Measurements from ENCODE around the gene SLCO2B1. TPM values are rescaled to one million over a fixed set of nuclear protein-coding genes. Genes with fewer than 3 reads are reported as not detected.

Gene SLCO2B1
- total RNA-seq, 1 donor from 2014 or later = 0.18 TPM

DNA sequence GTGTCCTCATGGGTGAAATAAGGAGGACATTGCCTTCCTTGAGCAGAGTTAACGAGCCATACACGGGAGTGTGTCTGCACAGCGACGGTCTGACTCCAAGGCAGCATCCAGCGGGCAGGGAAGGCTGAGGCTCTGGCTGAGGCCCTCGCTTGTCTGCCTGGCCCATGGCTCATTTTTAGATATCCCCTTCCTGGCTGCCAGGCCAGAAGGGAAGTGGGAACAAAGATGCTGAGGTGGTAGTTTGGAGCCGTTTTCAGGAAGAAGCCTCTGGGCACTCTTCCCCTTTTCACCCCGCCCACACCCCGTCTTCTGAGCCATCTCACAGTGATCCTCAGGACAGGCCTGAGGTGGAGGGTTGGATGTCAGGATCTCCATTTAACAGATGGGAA is 3.0 kb upstream of the SLCO2B1 start:
- peaks cover 15% of the 10 kb centered on the region for H3K27me3 Mint-ChIP-seq
- ChIA-PET CTCF (interaction anchor here (3.5 kb wide), 1 partner anchor 101 kb away, joined by 19 read pairs; no protein-coding TSS in a partner anchor), POLR2A (no interaction called here)
- no peak overlapping the region for H3K27ac Mint-ChIP-seq
- intact Hi-C loops (cut with micrococcal nuclease) = no loop called here
- TF ChIP-seq, protein P1, sequence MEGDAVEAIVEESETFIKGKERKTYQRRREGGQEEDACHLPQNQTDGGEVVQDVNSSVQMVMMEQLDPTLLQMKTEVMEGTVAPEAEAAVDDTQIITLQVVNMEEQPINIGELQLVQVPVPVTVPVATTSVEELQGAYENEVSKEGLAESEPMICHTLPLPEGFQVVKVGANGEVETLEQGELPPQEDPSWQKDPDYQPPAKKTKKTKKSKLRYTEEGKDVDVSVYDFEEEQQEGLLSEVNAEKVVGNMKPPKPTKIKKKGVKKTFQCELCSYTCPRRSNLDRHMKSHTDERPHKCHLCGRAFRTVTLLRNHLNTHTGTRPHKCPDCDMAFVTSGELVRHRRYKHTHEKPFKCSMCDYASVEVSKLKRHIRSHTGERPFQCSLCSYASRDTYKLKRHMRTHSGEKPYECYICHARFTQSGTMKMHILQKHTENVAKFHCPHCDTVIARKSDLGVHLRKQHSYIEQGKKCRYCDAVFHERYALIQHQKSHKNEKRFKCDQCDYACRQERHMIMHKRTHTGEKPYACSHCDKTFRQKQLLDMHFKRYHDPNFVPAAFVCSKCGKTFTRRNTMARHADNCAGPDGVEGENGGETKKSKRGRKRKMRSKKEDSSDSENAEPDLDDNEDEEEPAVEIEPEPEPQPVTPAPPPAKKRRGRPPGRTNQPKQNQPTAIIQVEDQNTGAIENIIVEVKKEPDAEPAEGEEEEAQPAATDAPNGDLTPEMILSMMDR (IDR thresholded peaks at IDR 0.05) = no peak
- H3K4me1 Mint-ChIP-seq = peaks cover 12% of the 10 kb centered on the region
- ATAC-seq (ENCODE audit: low read depth) (no peak), DNase-seq (no peak)
- H3K9me3 Mint-ChIP-seq = no peaks in the 10 kb centered on the region
- no peaks in the 10 kb centered on the region for H3K36me3 Mint-ChIP-seq (ENCODE audit: low read depth)
- no peak overlapping the region for H3K4me3 Mint-ChIP-seq

DNA sequence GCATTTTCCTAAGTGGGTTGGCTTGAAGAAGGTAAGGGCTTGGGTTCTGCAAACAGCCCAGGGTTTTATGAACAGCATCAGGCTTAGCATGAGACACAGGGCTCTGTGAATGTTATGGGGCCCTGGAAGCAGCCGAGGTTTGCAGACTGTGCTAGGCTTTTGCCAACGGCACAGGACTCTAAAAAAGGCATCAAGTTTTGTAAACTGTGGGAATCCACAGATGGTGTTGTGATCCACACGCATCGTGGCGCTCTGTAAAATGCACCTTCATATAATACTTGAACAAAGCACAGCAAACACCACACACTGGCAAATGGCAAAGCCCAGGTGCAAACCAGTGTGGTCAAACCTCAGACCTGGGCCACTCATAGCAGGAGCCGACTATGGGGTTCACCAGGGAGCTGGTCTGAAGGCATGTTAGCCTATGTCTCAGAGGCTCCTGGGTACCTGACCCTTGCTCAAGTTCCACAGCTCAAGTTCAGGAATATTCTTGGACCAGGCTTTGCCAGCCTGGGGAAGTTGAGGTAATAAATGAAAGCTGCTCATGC is 2.4 kb upstream of the SLCO2B1 start:
- ChIA-PET CTCF (no interaction called here), POLR2A (no interaction called here)
- no peaks in the 10 kb centered on the region for H3K9me3 Mint-ChIP-seq
- TF ChIP-seq, protein P1 (IDR thresholded peaks at IDR 0.05) = no peak
- no peak overlapping the region for H3K4me3 Mint-ChIP-seq
- intact Hi-C loops (cut with micrococcal nuclease) = no loop called here
- peaks cover 6% of the 10 kb centered on the region for H3K4me1 Mint-ChIP-seq
- H3K36me3 Mint-ChIP-seq (ENCODE audit: low read depth) = no peaks in the 10 kb centered on the region
- no peak overlapping the region for H3K27ac Mint-ChIP-seq
- peaks cover 20% of the 10 kb centered on the region for H3K27me3 Mint-ChIP-seq
- ATAC-seq (ENCODE audit: low read depth) (no peak), DNase-seq (no peak)

DNA sequence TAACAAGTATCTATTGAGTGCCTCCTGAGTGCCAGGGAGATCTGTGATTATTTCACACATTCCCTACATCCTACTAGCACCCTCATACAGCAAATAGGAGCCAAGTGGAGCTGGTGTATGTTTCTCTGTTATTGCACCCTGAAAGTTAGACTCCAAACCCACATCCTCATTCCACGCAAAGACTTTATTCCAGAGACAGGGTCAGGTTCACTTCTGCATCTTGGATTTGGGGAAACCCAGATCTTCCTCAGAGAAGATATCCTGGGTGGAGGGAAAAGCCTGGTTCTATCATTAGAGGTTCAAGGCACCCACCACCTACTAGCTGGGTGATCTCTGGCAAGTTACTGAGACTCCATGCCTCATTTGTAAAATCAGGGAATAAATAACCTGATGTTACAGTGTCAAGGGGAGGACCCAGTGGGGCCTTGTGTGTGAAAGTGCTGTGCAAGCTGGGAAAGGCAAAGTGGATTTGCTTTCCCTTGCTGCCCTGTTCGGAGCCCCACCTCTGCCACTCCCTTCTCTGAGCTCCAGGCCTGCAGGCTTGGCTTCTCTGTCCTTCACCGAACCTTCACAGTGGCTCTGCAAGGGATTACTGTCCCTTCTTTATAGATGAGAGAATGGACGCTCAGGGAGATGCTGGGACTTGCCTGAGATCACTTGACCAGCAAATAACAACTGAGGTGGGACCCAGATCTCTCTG is 991 bp upstream of the SLCO2B1 start:
- ATAC-seq (ENCODE audit: low read depth) = no peak
- H3K36me3 Mint-ChIP-seq (ENCODE audit: low read depth) = no peaks in the 10 kb centered on the region

DNA sequence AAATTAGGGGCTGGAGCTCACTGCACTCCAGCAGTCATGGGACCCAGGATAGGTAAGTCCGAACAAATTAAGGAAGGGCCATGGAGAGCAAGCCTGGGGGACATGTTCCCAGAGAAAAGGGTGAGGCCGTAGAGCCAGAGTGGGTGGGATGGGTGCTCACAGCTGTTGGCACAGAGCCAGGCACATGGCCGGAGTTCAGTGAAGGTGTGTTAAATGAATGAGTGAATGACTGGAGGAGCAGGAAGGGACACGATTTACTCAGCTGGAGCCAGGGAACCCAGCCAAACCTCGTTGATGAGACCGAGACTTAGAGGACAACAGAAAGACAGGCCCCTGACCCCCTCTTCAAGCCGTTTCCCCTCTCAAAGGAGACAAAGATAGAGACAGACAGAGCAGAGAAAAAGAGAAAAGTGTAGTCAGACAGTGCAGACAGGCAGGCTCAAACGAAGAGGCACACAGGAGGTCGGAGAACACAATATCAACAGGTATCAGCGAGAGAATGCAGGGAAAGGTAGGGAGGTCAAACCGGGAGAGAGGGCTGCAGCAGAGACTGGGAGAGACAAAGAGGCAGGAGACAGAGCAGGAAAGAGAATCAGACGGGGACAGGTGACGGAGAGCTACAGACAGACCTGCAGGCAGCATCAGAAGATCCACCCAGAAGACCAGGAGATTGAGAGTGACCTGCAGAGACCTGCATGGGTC is 590 bp downstream of the SLCO2B1 start:
- CTCF ChIA-PET = interaction anchor here (0.8 kb wide), 1 partner anchor 11 kb away, joined by 4 read pairs; no protein-coding TSS in a partner anchor

More for the DNA sequence above, 991 bp upstream of the SLCO2B1 start:
- Mint-ChIP-seq H3K4me3 (no peak overlapping the region), H3K27me3 (peaks cover 21% of the 10 kb centered on the region), H3K9me3 (no peaks in the 10 kb centered on the region), H3K4me1 (no peaks in the 10 kb centered on the region), H3K27ac (no peak overlapping the region)
- intact Hi-C loops (cut with micrococcal nuclease) = no loop called here
- DNase-seq = no peak
- POLR2A ChIA-PET = no interaction called here
- CTCF ChIA-PET = interaction anchor here (2.0 kb wide), 1 partner anchor 9 kb away, joined by 5 read pairs; no protein-coding TSS in a partner anchor
- TF ChIP-seq, protein P1 (IDR thresholded peaks at IDR 0.05) = no peak

More for the DNA sequence above, 590 bp downstream of the SLCO2B1 start:
- no peaks in the 10 kb centered on the region for H3K4me1 Mint-ChIP-seq
- no peaks in the 10 kb centered on the region for H3K9me3 Mint-ChIP-seq
- POLR2A ChIA-PET = no interaction called here
- intact Hi-C loops (cut with micrococcal nuclease) = no loop called here
- TF ChIP-seq, protein P1 (IDR thresholded peaks at IDR 0.05) = no peak
- H3K36me3 Mint-ChIP-seq (ENCODE audit: low read depth) = no peaks in the 10 kb centered on the region
- no peak overlapping the region for H3K27ac Mint-ChIP-seq
- no peak for DNase-seq
- H3K27me3 Mint-ChIP-seq = peaks cover 21% of the 10 kb centered on the region
- no peak for ATAC-seq (ENCODE audit: low read depth)
- no peak overlapping the region for H3K4me3 Mint-ChIP-seq
